SK-N-SH (cell line): ENCODE results near the gene SLF2.

ENCODE experiments used
- CHD2 ChIP-seq: fragments of 150-350 bp; IDR thresholded peaks from 2 replicates; pipeline ENCODE4 v1.6.1; 2018; ENCODE audit warnings: low read length; ENCODE audit not compliant: partially characterized antibody
- CTCF ChIP-seq: fragments of 200-600 bp; sonication (generic); IDR thresholded peaks from 2 replicates; pipeline ENCODE4 v1.6.1; 2017; ENCODE audit warnings: antibody characterized with exemption, mild to moderate bottlenecking, moderate library complexity
- ELF1 ChIP-seq: IDR thresholded peaks from 2 replicates; pipeline ENCODE4 v1.4.0; 2012
- EP300 ChIP-seq, 2 experiments: IDR thresholded peaks; 2 replicates each; pipeline versions ENCODE4 v1.4.0 to v1.6.1; 2012; ENCODE audit warnings: borderline replicate concordance in 1 of 2, low read depth in 1 of 2, low read length in 1 of 2
- FOSL2 ChIP-seq: IDR thresholded peaks from 2 replicates; pipeline ENCODE4 v1.4.0; 2012; ENCODE audit warnings: low read depth, mild to moderate bottlenecking, moderate library complexity, borderline replicate concordance
- GABPA ChIP-seq: IDR thresholded peaks from 2 replicates; pipeline ENCODE4 v1.4.0; 2012; ENCODE audit warnings: low read depth, mild to moderate bottlenecking
- MAX ChIP-seq: IDR thresholded peaks from 2 replicates; pipeline ENCODE4 v1.4.0; 2012; ENCODE audit warnings: low read depth
- NFIC ChIP-seq: IDR thresholded peaks from 2 replicates; pipeline ENCODE4 v1.4.0; 2012; ENCODE audit warnings: borderline replicate concordance
- NRF1 ChIP-seq: IDR thresholded peaks from 2 replicates; pipeline ENCODE4 v1.6.1; 2012; ENCODE audit warnings: low read depth, mild to moderate bottlenecking, low read length
- RAD21 ChIP-seq: IDR thresholded peaks from 2 replicates; pipeline ENCODE4 v1.6.1; 2012; ENCODE audit warnings: mild to moderate bottlenecking, low read length
- SMC3 ChIP-seq: IDR thresholded peaks from 2 replicates; pipeline ENCODE4 v1.6.1; 2012; ENCODE audit warnings: low read depth, low read length, improper control_type of control experiment
- USF2 ChIP-seq: fragments of 150-350 bp; IDR thresholded peaks from 2 replicates; pipeline ENCODE4 v1.6.1; 2017; ENCODE audit warnings: antibody characterized with exemption, low read length, low read depth, borderline replicate concordance
- TF ChIP-seq, protein P1 (sequence below): IDR thresholded peaks from 2 replicates; pipeline ENCODE4 v1.4.0; 2012; ENCODE audit warnings: low read depth, borderline replicate concordance

DNA sequence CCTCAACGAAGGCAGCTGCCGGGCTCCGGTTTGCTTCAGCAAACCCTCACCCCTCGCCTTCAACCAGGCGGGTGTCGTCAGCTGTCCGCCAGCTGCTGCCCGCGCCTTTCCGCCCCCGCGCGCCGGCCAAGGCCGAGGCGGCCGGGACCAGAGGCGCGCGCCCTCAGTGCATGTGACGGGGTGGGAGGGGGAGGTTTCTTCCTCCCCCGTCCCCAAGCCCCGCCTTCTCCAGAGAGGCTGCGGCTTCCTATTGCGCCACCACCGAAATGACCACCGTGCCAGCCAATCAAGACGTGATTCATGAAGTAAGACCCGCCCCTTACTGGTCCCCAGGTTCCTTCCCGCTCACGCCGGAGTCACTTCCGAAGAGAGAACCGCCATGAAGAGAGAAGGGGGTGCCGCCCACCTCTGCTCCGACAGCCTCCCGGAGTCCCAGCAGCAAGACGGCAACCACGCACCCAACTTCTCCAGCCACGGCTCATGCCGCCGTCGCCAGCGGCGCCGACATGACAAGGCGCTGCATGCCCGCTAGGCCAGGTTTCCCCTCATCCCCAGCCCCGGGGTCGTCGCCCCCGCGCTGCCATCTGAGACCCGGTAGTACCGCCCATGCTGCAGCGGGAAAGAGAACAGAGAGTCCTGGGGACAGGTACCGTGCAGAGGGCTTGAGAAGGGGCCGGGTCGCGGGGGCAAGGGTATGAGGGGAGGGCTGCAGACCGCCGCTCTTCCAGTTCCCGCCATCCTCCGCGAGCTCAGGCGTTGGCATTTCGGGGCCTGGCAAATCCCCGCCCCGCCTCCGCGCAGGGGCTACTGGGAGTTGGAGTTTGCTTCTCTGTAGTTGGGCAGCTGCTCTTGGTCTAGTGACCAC is at the start of gene SLF2:
- no peak for TF ChIP-seq EP300 (IDR thresholded peaks at IDR 0.05; ENCODE audit: borderline replicate concordance in 1 of 2, low read depth in 1 of 2, low read length in 1 of 2)
- no peak for TF ChIP-seq CTCF
- TF ChIP-seq RAD21 = no peak
- TF ChIP-seq CHD2 = peak; percentile 73
- TF ChIP-seq, protein P1, sequence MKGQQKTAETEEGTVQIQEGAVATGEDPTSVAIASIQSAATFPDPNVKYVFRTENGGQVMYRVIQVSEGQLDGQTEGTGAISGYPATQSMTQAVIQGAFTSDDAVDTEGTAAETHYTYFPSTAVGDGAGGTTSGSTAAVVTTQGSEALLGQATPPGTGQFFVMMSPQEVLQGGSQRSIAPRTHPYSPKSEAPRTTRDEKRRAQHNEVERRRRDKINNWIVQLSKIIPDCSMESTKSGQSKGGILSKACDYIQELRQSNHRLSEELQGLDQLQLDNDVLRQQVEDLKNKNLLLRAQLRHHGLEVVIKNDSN = peak; percentile 76; the same call in 1 of the 2 replicates
- TF ChIP-seq SMC3 = no peak
- TF ChIP-seq FOSL2 = no peak
- TF ChIP-seq NFIC = no peak
- peak; percentile 74 for TF ChIP-seq GABPA
- TF ChIP-seq ELF1 = peak; percentile 38; the same call in 1 of the 2 replicates
- peak; percentile 94 for TF ChIP-seq MAX
- TF ChIP-seq NRF1 = no peak
- TF ChIP-seq USF2 = peak; percentile 31; the same call in 1 of the 2 replicates
